Panc1 (cell line): ENCODE measurements around the gene BTG3.

Experiments
- TCF7L2 ChIP-seq: IDR thresholded peaks from 2 replicates; pipeline ENCODE4 v1.6.1; 2011; ENCODE audit warnings: mild to moderate bottlenecking, low read depth, low read length, inconsistent platforms
- TF ChIP-seq, protein P1 (sequence below), 2 experiments: IDR thresholded peaks; 2 replicates each; pipeline ENCODE4 v1.6.1; 2011 to 2012; ENCODE audit warnings: low read depth in 2 of 2, control low read depth in 1 of 2, low read length in 1 of 2, mild to moderate bottlenecking in 1 of 2, moderate library complexity in 1 of 2; ENCODE audit not compliant: insufficient read depth in 1 of 2
- TF ChIP-seq, protein P2 (sequence below): fragments of 450-650 bp; IDR thresholded peaks from 2 replicates; pipeline ENCODE4 v1.5.1; 2017; ENCODE audit warnings: mild to moderate bottlenecking

DNA sequence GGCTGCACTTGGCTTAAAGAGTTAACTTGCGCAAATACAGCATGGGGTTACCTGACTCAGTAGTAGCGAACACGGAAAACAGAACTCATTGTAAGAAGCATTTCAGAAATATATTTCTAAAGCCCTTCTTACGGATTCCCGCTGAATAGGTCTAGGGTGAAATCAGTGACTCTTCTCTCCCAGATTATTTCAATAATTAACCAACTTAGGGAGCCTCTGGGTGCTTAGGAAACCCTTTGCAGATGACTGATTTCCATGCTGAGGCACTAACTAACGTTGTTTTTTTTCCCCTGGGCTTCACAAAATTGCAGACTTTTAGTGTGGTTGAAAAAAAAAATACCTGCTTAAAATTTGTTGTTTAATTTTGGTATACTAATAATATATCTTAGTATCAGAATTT, 40.3 kb downstream of the BTG3 start:
- TF ChIP-seq, protein P1, sequence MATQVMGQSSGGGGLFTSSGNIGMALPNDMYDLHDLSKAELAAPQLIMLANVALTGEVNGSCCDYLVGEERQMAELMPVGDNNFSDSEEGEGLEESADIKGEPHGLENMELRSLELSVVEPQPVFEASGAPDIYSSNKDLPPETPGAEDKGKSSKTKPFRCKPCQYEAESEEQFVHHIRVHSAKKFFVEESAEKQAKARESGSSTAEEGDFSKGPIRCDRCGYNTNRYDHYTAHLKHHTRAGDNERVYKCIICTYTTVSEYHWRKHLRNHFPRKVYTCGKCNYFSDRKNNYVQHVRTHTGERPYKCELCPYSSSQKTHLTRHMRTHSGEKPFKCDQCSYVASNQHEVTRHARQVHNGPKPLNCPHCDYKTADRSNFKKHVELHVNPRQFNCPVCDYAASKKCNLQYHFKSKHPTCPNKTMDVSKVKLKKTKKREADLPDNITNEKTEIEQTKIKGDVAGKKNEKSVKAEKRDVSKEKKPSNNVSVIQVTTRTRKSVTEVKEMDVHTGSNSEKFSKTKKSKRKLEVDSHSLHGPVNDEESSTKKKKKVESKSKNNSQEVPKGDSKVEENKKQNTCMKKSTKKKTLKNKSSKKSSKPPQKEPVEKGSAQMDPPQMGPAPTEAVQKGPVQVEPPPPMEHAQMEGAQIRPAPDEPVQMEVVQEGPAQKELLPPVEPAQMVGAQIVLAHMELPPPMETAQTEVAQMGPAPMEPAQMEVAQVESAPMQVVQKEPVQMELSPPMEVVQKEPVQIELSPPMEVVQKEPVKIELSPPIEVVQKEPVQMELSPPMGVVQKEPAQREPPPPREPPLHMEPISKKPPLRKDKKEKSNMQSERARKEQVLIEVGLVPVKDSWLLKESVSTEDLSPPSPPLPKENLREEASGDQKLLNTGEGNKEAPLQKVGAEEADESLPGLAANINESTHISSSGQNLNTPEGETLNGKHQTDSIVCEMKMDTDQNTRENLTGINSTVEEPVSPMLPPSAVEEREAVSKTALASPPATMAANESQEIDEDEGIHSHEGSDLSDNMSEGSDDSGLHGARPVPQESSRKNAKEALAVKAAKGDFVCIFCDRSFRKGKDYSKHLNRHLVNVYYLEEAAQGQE (IDR thresholded peaks at IDR 0.05; ENCODE audit: insufficient read depth in 1 of 2, low read depth in 2 of 2, low read length in 1 of 2), result no peak
- TF ChIP-seq TCF7L2, result no peak
- TF ChIP-seq, protein P2, sequence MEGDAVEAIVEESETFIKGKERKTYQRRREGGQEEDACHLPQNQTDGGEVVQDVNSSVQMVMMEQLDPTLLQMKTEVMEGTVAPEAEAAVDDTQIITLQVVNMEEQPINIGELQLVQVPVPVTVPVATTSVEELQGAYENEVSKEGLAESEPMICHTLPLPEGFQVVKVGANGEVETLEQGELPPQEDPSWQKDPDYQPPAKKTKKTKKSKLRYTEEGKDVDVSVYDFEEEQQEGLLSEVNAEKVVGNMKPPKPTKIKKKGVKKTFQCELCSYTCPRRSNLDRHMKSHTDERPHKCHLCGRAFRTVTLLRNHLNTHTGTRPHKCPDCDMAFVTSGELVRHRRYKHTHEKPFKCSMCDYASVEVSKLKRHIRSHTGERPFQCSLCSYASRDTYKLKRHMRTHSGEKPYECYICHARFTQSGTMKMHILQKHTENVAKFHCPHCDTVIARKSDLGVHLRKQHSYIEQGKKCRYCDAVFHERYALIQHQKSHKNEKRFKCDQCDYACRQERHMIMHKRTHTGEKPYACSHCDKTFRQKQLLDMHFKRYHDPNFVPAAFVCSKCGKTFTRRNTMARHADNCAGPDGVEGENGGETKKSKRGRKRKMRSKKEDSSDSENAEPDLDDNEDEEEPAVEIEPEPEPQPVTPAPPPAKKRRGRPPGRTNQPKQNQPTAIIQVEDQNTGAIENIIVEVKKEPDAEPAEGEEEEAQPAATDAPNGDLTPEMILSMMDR, result no peak
